ENCODE data around the gene JUN.

The JUN gene

GRCh38 chr1:58816072-58816746, 32.4 kb upstream of the JUN start:
- no peaks in the 10 kb centered on the region for H3K36me3 ChIP-seq (ENCODE audit: insufficient read depth, low read length)
- H3K4me1 ChIP-seq (ENCODE audit: control insufficient read depth, insufficient read depth, low read length), result peaks cover 50% of the 10 kb centered on the region
- H3K9me3 ChIP-seq (replicated peaks; ENCODE audit: low read length), result no peaks in the 10 kb centered on the region
- H3K4me3 ChIP-seq (ENCODE audit: low read length), result peak overlapping the region; percentile 76
- H3K4me2 ChIP-seq (ENCODE audit: low read length), result peak overlapping the region; percentile 92
- H3K9ac ChIP-seq (ENCODE audit: low read depth, low read length), result peak overlapping the region; percentile 90
- no peaks in the 10 kb centered on the region for H3K27me3 ChIP-seq (ENCODE audit: control insufficient read depth, insufficient read depth, low read length)

GRCh38 chr1:58815686-58816071, 31.8 kb upstream of the JUN start:
- H3K4me1 ChIP-seq (ENCODE audit: control insufficient read depth, insufficient read depth, low read length), result peaks cover 50% of the 10 kb centered on the region
- H3K9ac ChIP-seq (ENCODE audit: low read depth, low read length), result peak overlapping the region; percentile 90
- H3K4me2 ChIP-seq (ENCODE audit: low read length), result peak overlapping the region; percentile 92
- peak overlapping the region; percentile 76 for H3K4me3 ChIP-seq (ENCODE audit: low read length)
- no peaks in the 10 kb centered on the region for H3K9me3 ChIP-seq (replicated peaks; ENCODE audit: low read length)
- no peaks in the 10 kb centered on the region for H3K36me3 ChIP-seq (ENCODE audit: insufficient read depth, low read length)
- H3K27me3 ChIP-seq (ENCODE audit: control insufficient read depth, insufficient read depth, low read length), result no peaks in the 10 kb centered on the region

GRCh38 chr1:58815069-58815685, 31.3 kb upstream of the JUN start:
- Histone ChIP-seq H3K4me1 (ENCODE audit: control insufficient read depth, insufficient read depth, low read length) (peaks cover 50% of the 10 kb centered on the region), H3K9me3 (replicated peaks; ENCODE audit: low read length) (no peaks in the 10 kb centered on the region), H3K4me3 (ENCODE audit: low read length) (peak overlapping the region; percentile 76), H3K4me2 (ENCODE audit: low read length) (peak overlapping the region; percentile 92), H3K9ac (ENCODE audit: low read depth, low read length) (peak overlapping the region; percentile 90), H3K36me3 (ENCODE audit: insufficient read depth, low read length) (no peaks in the 10 kb centered on the region), H3K27me3 (ENCODE audit: control insufficient read depth, insufficient read depth, low read length) (no peaks in the 10 kb centered on the region)

- Histone ChIP-seq H3K9ac (ENCODE audit: low read depth, low read length) (peak overlapping the region; percentile 90), H3K4me1 (ENCODE audit: control insufficient read depth, insufficient read depth, low read length) (peaks cover 51% of the 10 kb centered on the region), H3K4me3 (ENCODE audit: low read length) (peak overlapping the region; percentile 76)
Observed at GRCh38 chr1:58814251-58815068, 30.6 kb upstream of the JUN start.

GRCh38 chr1:58813801-58814200, 30.0 kb upstream of the JUN start:
- H3K4me3 ChIP-seq (ENCODE audit: low read length), result no peak overlapping the region
- H3K9me3 ChIP-seq (replicated peaks; ENCODE audit: low read length), result no peaks in the 10 kb centered on the region
- no peaks in the 10 kb centered on the region for H3K27me3 ChIP-seq (ENCODE audit: control insufficient read depth, insufficient read depth, low read length)
- no peaks in the 10 kb centered on the region for H3K36me3 ChIP-seq (ENCODE audit: insufficient read depth, low read length)
- H3K4me2 ChIP-seq (ENCODE audit: low read length), result no peak overlapping the region
- H3K9ac ChIP-seq (ENCODE audit: low read depth, low read length), result no peak overlapping the region
- peaks cover 51% of the 10 kb centered on the region for H3K4me1 ChIP-seq (ENCODE audit: control insufficient read depth, insufficient read depth, low read length)

More at GRCh38 chr1:58814251-58815068, 30.6 kb upstream of the JUN start:
- Histone ChIP-seq H3K9me3 (replicated peaks; ENCODE audit: low read length) (no peaks in the 10 kb centered on the region), H3K27me3 (ENCODE audit: control insufficient read depth, insufficient read depth, low read length) (no peaks in the 10 kb centered on the region), H3K4me2 (ENCODE audit: low read length) (peak overlapping the region; percentile 92), H3K36me3 (ENCODE audit: insufficient read depth, low read length) (no peaks in the 10 kb centered on the region)

GRCh38 chr1:58813361-58813760, 29.5 kb upstream of the JUN start:
- H3K4me1 ChIP-seq (ENCODE audit: control insufficient read depth, insufficient read depth, low read length), result peaks cover 47% of the 10 kb centered on the region
- H3K9me3 ChIP-seq (replicated peaks; ENCODE audit: low read length), result no peaks in the 10 kb centered on the region

GRCh38 chr1:58812926-58813325, 29.1 kb upstream of the JUN start:
- H3K9ac ChIP-seq (ENCODE audit: low read depth, low read length), result no peak overlapping the region
- H3K4me3 ChIP-seq (ENCODE audit: low read length), result no peak overlapping the region
- H3K9me3 ChIP-seq (replicated peaks; ENCODE audit: low read length), result no peaks in the 10 kb centered on the region
- no peak overlapping the region for H3K4me2 ChIP-seq (ENCODE audit: low read length)
- no peaks in the 10 kb centered on the region for H3K27me3 ChIP-seq (ENCODE audit: control insufficient read depth, insufficient read depth, low read length)
- no peaks in the 10 kb centered on the region for H3K36me3 ChIP-seq (ENCODE audit: insufficient read depth, low read length)
- H3K4me1 ChIP-seq (ENCODE audit: control insufficient read depth, insufficient read depth, low read length), result peaks cover 42% of the 10 kb centered on the region

More at GRCh38 chr1:58813361-58813760, 29.5 kb upstream of the JUN start:
- no peaks in the 10 kb centered on the region for H3K27me3 ChIP-seq (ENCODE audit: control insufficient read depth, insufficient read depth, low read length)
- no peaks in the 10 kb centered on the region for H3K36me3 ChIP-seq (ENCODE audit: insufficient read depth, low read length)
- no peak overlapping the region for H3K9ac ChIP-seq (ENCODE audit: low read depth, low read length)
- no peak overlapping the region for H3K4me3 ChIP-seq (ENCODE audit: low read length)
- no peak overlapping the region for H3K4me2 ChIP-seq (ENCODE audit: low read length)

- no peak overlapping the region for H3K9ac ChIP-seq (ENCODE audit: low read depth, low read length)
- H3K9me3 ChIP-seq (replicated peaks; ENCODE audit: low read length), result no peaks in the 10 kb centered on the region
- H3K36me3 ChIP-seq (ENCODE audit: insufficient read depth, low read length), result no peaks in the 10 kb centered on the region
- H3K4me1 ChIP-seq (ENCODE audit: control insufficient read depth, insufficient read depth, low read length), result peaks cover 38% of the 10 kb centered on the region
- no peak overlapping the region for H3K4me2 ChIP-seq (ENCODE audit: low read length)
- no peak overlapping the region for H3K4me3 ChIP-seq (ENCODE audit: low read length)
- H3K27me3 ChIP-seq (ENCODE audit: control insufficient read depth, insufficient read depth, low read length), result no peaks in the 10 kb centered on the region
Observed at GRCh38 chr1:58812468-58812867, 28.6 kb upstream of the JUN start.

GRCh38 chr1:58811303-58811702, 27.5 kb upstream of the JUN start:
- H3K4me1 ChIP-seq (ENCODE audit: control insufficient read depth, insufficient read depth, low read length), result peaks cover 27% of the 10 kb centered on the region
- H3K9ac ChIP-seq (ENCODE audit: low read depth, low read length), result no peak overlapping the region
- no peaks in the 10 kb centered on the region for H3K36me3 ChIP-seq (ENCODE audit: insufficient read depth, low read length)
- no peaks in the 10 kb centered on the region for H3K9me3 ChIP-seq (replicated peaks; ENCODE audit: low read length)
- no peak overlapping the region for H3K4me2 ChIP-seq (ENCODE audit: low read length)
- H3K27me3 ChIP-seq (ENCODE audit: control insufficient read depth, insufficient read depth, low read length), result no peaks in the 10 kb centered on the region
- H3K4me3 ChIP-seq (ENCODE audit: low read length), result no peak overlapping the region

- Histone ChIP-seq H3K4me2 (ENCODE audit: low read length) (peak overlapping the region; percentile 4), H3K9ac (ENCODE audit: low read depth, low read length) (peak overlapping the region; percentile 1), H3K4me1 (ENCODE audit: control insufficient read depth, insufficient read depth, low read length) (peaks cover 13% of the 10 kb centered on the region), H3K9me3 (replicated peaks; ENCODE audit: low read length) (no peaks in the 10 kb centered on the region), H3K36me3 (ENCODE audit: insufficient read depth, low read length) (no peaks in the 10 kb centered on the region), H3K27me3 (ENCODE audit: control insufficient read depth, insufficient read depth, low read length) (no peaks in the 10 kb centered on the region), H3K4me3 (ENCODE audit: low read length) (no peak overlapping the region)
Observed at GRCh38 chr1:58809325-58810010, 25.6 kb upstream of the JUN start.

- Histone ChIP-seq H3K4me2 (ENCODE audit: low read length) (no peak overlapping the region), H3K36me3 (ENCODE audit: insufficient read depth, low read length) (no peaks in the 10 kb centered on the region), H3K4me3 (ENCODE audit: low read length) (no peak overlapping the region), H3K4me1 (ENCODE audit: control insufficient read depth, insufficient read depth, low read length) (peaks cover 13% of the 10 kb centered on the region), H3K9me3 (replicated peaks; ENCODE audit: low read length) (no peaks in the 10 kb centered on the region), H3K27me3 (ENCODE audit: control insufficient read depth, insufficient read depth, low read length) (no peaks in the 10 kb centered on the region), H3K9ac (ENCODE audit: low read depth, low read length) (no peak overlapping the region)
Observed at GRCh38 chr1:58808077-58808476, 24.2 kb upstream of the JUN start.

Measured in skeletal muscle satellite cell (primary cell).